ENCODE measurements around the gene CRADD.

CRADD gene

DNA sequence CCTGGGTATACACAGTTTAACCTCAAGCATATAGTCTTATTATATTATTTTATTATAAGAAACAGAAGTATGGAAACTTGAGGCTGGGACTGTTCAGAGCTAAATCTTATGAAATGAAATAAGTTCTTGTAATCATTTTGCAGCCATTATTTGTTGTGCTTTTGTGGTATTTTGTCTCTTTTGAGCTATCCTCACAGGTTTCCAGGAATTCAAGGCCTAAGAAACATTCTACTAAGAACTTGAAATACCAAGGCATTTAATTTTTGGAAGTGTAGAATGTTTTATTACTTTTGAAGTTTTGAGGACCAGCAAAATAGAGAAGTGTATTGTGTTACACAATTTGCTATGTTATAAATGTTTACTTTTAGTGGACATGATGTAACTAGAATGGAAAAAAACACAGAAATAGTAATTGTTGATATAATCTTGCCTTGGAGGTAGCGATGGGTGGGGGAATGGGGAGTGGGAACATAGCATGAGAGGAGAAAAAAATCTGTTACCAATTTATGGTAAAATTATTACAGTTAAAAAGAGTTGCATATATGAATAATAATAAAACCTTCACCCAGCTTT lies 81.7 kb downstream of the CRADD start:
- no peak for DNase-seq (ENCODE audit: extremely low read depth, low read depth)
- TF ChIP-seq, protein P1, sequence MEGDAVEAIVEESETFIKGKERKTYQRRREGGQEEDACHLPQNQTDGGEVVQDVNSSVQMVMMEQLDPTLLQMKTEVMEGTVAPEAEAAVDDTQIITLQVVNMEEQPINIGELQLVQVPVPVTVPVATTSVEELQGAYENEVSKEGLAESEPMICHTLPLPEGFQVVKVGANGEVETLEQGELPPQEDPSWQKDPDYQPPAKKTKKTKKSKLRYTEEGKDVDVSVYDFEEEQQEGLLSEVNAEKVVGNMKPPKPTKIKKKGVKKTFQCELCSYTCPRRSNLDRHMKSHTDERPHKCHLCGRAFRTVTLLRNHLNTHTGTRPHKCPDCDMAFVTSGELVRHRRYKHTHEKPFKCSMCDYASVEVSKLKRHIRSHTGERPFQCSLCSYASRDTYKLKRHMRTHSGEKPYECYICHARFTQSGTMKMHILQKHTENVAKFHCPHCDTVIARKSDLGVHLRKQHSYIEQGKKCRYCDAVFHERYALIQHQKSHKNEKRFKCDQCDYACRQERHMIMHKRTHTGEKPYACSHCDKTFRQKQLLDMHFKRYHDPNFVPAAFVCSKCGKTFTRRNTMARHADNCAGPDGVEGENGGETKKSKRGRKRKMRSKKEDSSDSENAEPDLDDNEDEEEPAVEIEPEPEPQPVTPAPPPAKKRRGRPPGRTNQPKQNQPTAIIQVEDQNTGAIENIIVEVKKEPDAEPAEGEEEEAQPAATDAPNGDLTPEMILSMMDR (IDR thresholded peaks at IDR 0.05; ENCODE audit: low read depth, low read length), result no peak

DNA sequence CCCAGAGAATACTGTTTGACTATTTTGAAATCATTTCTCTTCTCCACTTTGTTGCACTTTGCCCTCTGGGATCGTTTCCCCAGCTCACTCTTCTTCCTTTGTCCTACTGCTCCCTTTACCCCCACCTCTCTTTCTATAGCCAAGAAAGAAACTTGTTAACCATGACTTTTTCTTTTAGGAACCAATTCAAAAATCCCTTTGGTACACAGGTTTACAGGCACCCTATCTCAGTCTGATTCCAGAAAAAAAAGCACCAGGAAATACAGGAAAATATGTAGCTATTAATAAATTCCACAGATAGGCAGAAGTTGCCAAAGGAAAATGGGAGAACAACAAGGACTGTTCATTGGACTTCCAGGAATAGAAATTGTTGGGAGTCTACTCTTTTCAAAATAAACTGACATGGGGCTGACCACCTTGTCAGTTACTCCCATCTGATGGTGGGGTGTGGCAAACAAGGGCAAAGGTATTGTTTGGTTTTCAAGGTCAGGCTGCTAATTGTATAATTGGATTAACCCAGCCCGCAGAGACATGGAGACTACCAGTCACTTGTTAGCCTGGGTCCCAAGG lies 82.4 kb downstream of the CRADD start:
- no peak for DNase-seq (ENCODE audit: extremely low read depth, low read depth)
- TF ChIP-seq, protein P1 (IDR thresholded peaks at IDR 0.05; ENCODE audit: low read depth, low read length), result no peak

DNA sequence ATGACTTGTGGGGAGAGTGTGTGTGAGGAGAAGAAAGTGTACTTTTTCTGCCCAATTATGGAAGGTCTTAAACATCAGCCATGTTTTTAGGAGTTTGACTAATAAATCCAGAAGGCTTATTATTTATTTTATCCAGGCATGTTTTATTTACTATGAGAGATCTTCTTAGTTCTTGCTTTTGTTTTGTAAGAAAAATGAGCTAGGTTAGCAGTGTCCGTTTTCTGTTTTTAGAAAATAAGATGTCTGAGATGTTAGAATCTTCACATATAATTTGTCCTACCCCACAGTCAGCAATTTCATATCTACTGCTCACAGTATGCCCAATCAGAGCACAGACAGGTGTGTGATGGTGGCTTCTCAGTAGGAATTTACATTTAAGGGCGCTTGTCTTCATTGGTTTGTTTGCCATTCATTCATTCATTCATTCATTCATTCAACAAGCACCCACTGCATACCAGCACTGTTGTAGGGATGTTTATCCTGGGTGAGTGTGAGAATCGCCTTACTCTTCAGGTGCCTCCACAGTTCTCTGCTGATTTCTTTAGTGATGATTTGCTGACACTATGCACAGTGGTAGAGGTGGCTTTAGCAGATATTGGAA lies 83.2 kb downstream of the CRADD start:
- no peak for DNase-seq (ENCODE audit: extremely low read depth, low read depth)
- TF ChIP-seq, protein P1 (IDR thresholded peaks at IDR 0.05; ENCODE audit: low read depth, low read length), result no peak

DNA sequence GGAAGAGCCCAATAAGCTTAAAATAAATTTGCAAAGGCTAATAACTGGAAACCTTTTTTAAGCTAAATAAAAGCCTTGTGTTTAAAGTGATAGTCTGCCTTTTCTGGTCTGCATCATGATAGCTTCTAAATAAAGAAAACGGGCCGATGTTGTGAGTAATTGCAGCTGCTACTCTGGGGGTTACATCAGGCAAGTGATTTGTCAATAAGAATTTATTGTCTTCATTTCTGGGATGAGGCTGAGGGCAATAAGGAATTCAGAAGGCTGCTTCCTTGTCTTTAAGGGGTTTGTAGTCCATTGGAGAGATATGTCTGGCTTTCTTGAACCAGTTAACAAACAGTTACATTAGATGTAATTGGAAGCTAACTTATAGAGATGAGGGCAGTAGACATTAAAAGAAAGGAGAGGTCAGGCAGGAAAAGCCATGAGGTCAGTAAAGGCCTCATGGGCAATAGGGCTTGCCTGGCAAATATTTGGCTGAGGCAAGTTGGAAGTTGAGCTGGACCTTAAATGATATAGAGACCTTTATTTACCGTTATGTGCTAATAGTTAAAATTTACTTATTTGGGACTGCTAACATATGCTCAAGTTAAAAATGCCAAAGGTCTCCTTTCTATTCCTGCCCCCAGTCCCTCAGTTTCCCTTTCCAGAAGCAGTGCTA lies 85.0 kb downstream of the CRADD start:
- DNase-seq (ENCODE audit: extremely low read depth, low read depth), result no peak
- TF ChIP-seq, protein P1 (IDR thresholded peaks at IDR 0.05; ENCODE audit: low read depth, low read length), result no peak

DNA sequence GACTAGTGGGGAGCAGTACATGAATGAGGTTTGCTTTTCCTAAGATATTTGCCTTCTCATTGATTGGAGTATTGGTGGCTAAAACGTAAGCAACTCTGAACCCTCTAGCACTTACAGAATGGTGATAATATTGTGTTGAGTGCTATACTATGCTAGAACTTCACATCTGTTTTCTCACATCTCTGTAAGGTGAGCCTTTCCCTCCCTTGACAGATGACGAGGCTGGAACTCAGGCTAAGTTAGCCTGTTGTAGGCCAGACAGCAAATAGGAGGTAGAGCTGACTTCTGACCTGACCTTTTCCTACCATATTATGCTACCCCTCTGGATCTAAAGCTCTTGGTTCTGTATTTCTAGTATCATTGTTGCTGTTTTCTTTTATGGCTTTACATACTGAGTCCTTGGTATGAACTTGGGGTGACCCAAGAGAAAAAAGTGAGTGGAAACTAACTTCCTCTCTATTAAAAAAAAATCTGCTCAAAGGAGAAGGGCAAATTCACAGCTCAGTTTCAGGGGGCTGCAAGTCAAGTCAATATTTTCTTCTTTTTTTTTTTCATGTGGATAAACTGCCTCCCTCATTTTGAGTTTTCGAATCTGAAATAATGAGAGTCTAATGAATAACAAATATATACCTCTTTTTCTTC lies 85.9 kb downstream of the CRADD start:
- no peak for DNase-seq (ENCODE audit: extremely low read depth, low read depth)

DNA sequence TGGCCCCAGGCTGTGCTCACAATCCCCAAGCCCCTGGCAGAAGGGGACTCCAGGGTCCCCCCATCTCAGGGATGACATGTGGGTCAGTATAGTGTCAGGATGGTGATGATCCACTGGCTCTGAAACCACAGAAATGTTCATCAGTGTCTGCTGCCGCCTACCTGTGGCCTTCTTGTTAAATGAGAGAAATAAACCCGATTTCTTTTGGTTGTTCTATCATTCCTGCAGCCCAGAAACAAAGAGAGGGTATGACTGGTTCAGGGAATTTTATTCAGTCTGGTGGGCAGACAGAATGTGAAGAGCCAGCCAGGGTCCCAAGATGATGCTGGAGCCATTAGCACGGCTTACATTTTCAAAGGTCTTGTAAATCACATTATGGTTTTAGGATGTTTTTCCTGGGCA lies 86.6 kb downstream of the CRADD start:
- DNase-seq (ENCODE audit: extremely low read depth, low read depth), result no peak

More for the DNA sequence above, 85.9 kb downstream of the CRADD start:
- TF ChIP-seq, protein P1 (IDR thresholded peaks at IDR 0.05; ENCODE audit: low read depth, low read length), result no peak

More for the DNA sequence above, 86.6 kb downstream of the CRADD start:
- TF ChIP-seq, protein P1 (IDR thresholded peaks at IDR 0.05; ENCODE audit: low read depth, low read length), result no peak
